GM12801 (cell line): ENCODE results near the gene SUV39H2.

ENCODE experiments used
- TF ChIP-seq, protein P1 (sequence below): IDR thresholded peaks from one replicate; pipeline ENCODE4 v1.5.1; 2011; ENCODE audit warnings: control low read depth; ENCODE audit not compliant: insufficient read length; ENCODE audit errors: extremely low read depth

Gene SUV39H2

DNA sequence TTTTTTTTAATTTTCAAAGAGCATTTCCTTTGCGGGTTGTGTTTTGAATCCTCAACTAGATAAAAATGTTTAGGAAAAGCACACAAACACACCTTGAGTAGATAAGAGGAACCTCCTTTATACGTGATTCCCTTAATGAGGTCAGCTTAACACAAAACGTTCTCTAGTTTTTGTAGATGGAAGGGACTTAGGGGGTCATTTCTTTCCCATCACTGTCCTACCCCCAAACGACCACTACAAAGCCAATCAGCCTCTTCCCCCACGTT, 1.2 kb downstream of the SUV39H2 start:
- TF ChIP-seq, protein P1, sequence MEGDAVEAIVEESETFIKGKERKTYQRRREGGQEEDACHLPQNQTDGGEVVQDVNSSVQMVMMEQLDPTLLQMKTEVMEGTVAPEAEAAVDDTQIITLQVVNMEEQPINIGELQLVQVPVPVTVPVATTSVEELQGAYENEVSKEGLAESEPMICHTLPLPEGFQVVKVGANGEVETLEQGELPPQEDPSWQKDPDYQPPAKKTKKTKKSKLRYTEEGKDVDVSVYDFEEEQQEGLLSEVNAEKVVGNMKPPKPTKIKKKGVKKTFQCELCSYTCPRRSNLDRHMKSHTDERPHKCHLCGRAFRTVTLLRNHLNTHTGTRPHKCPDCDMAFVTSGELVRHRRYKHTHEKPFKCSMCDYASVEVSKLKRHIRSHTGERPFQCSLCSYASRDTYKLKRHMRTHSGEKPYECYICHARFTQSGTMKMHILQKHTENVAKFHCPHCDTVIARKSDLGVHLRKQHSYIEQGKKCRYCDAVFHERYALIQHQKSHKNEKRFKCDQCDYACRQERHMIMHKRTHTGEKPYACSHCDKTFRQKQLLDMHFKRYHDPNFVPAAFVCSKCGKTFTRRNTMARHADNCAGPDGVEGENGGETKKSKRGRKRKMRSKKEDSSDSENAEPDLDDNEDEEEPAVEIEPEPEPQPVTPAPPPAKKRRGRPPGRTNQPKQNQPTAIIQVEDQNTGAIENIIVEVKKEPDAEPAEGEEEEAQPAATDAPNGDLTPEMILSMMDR = no peak

DNA sequence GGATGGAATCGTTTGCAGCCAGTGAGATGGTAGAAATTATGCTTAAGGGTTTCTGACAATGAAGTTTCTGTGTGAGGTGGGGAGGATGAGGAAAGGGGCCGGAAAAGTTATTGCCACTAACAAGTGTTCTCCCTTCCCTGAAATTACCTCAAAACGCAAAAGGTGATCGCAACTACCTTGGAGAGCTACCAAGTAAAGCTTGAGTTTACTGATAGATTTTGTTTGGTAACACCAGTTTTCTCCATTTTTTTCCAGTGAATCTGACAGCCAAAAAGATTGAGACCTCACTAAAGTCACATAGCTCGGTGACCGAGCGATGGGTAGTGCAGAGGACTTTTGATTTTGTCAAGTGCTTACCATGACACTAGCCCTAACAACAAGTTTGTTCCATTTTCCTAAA, 1.6 kb downstream of the SUV39H2 start:
- TF ChIP-seq, protein P1 = no peak

DNA sequence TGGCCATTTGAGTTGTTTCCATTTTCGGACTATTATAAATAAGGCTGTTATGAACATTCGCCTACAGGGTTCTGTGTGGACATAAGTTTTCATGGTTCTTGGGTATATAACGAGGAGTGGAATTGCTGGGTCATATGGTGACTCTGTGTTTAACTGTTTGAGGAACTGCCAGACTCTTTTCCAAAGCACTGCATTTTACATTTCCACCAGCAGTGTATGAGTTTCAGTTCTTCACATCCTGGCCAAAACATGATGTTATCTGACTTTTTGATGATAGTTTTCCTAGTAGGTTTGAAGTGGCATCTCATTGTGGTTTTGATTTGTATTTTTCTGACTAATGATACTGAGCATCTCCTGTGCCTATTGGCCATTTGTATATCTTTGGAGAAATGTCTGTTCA, 5.4 kb downstream of the SUV39H2 start:
- TF ChIP-seq, protein P1 = no peak

DNA sequence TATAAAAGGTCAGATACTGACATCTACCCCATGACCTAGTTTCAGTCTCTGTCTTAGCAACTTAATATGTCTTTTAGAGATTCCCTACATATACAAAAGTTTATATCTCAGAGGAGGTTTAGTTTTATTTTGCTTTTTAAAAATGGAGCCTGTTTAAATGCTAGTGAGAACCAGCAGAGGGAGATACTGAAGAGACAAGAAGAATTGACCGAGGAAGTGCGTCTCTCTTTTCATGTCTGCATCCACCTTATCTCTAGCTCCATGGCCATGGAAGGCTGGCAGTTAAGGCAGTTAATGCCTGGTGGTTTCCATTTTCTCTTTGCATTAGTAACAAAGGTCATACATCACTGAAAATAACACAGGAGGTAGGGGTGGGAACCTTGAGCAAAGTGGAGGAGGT, 10.7 kb downstream of the SUV39H2 start:
- TF ChIP-seq, protein P1 = no peak

DNA sequence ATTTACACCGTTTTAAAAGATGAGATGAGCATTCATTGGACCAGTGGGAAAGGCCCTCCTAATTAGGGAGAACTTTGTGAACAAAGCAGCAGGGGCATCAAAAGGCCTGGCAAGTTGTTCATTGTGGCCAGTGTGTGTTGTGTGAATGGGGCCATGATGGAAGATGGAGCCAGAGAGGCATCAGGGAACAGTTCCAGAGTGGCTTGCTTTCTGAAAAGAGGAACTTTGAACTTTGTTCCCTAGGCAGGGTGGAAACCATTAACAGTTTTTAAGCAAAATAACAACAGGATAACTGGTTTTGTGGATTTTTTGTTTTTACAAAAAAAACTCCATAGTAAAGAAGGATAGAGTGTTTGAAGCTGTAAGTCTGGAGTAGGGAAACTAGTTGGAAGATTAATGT, 12.5 kb downstream of the SUV39H2 start:
- TF ChIP-seq, protein P1 = no peak

DNA sequence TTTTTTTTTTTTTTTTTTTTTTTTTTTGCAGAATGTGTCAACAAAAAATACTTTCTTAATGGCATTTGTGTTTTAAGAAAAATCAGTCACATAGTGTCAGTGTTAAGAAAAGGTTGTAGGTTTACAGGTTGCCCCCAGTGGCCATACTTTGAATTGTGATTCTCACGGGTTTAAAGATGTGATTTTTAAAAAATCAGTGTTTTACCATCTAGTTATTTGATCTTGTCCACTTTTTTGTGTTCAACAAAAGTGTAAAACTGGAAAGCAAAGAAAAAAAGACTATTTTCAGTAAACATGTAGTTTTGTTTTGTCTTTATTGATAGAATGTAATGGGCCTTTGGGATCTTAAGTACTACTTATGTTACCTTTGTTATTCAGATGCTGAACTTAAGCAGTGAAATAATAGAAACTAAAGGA, 25.7 kb downstream of the SUV39H2 start:
- TF ChIP-seq, protein P1 = no peak

DNA sequence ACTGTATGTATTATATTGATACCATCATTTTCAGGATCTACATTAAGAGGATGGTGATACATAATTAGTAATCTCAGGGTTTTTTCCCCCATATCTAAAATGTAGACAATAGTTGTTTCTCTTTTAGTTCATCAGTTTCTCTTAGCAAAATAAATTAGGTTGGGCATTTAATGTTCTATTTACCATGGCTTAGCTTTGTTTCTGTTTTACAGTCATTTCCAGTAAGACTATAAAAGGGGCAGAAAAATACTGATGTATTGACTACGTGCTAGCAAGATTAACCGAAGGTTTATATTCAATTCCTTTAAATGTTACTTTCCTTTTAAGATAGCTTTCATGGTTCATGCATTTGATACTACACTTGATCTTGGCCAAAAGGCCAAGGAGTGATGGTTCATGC, 26.2 kb downstream of the SUV39H2 start:
- TF ChIP-seq, protein P1 = no peak

DNA sequence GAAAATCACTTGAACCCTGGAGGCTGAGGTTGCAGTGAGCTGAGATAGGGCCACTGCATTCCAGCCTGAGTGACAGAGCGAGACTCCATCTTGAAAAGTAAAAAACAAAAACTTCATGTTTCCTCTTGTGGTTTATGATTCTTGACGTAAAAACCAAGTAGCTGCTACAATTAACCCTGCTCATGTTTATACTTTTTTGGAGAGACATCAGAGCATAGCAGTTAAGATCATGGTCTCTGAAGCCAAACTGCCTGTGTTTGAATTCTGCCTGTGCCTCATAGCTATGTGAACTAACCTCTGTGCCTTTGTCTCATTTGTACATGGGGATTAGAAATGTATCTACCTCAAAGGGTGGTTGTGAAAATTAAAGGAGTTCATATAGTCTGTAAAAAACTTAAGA, 27.2 kb downstream of the SUV39H2 start:
- TF ChIP-seq, protein P1 = no peak
